HG03342 (cell line): Measurements from ENCODE around the gene TNRC6C.

ENCODE experiments used
- ATAC-seq: cut with Tn5 transposase; IDR thresholded peaks from one replicate; pipeline ENCODE4 v1.9.1; 2021; ENCODE audit warnings: mild to moderate bottlenecking, moderate library complexity; ENCODE audit not compliant: unreplicated experiment

The TNRC6C gene

GRCh38 chr17:78010759-78011158 is 52.3 kb downstream of the TNRC6C start:
- ATAC-seq: no peak

DNA sequence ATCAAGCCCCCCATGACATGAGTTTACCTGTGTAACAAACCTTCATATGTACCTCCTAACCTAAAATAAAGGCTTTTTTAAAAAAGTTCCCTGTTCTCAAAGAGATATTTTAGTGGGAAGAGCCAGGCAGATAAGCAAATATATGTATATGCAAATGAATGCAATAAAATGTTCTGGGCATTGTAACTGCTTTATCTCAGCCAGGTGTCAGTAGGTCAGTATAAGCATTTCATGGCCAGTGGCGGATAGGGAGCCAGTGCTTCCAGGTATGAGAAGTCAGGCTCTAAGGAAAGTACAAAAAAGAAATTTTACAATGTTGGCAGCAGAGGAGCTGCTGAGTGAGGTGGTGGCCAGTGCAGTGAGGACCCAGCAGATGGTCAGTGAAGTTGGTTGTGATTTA is 53.9 kb downstream of the TNRC6C start:
- no peak for ATAC-seq

GRCh38 chr17:78013683-78014467 is 55.4 kb downstream of the TNRC6C start:
- no peak for ATAC-seq

- no peak for ATAC-seq
Observed at GRCh38 chr17:78014646-78015045, 56.1 kb downstream of the TNRC6C start.

DNA sequence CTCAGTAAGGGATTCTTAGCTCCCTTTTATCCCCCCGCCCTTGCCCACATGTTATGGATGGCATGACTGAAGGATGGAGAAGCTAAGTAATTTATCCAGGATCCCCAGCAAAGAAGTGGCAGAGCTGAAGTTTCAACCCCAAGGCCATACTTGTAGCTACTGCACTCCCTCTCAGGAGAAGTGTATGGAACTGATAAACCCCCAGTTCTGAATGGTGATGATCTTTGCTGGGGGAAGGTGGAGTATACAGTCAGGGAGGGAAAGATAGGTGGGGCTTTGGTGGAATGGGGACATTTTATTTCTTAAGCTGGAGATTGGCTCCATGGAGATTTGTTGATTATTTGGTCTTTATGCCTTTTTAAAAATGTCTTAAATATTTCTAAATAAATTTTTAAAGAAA is 58.3 kb downstream of the TNRC6C start:
- no peak for ATAC-seq

- no peak for ATAC-seq
Observed at GRCh38 chr17:78019367-78019975, 61.0 kb downstream of the TNRC6C start.

DNA sequence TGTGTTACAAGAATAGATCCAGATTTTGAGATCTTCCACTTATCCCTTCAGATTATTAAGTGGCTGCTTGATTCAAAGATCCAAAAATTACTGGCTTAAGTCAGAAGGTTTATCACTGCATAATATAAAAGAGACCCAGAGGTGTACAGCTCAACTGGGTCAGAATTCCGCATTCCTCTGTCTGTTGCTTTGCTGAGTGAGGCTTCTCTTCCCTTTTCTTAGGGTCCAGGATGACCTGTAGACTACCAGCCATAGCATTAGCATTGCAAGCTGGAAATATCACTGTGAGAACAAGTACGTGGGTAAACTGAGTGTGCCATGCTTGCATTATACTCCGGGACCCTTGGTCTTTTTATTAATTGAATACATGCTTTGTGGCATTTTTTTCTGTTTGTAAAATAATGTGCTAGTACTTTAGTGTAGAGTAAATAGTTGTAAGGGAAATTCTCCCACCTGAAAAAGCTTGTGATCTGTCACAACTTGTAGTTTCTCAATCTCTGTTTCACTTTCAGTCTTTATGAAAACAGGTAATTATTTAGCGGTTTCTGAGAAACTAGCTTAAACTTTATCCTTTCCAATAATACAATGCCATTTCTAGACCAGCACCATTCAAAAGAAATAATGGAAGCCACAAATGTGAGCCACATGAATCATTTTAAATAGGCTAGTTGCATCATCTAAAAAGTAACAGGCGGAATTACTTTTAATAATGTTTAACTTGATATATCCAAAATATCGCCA is 61.6 kb downstream of the TNRC6C start:
- peak; percentile 49 for ATAC-seq

GRCh38 chr17:78020717-78021108 is 62.2 kb downstream of the TNRC6C start:
- ATAC-seq: no peak

GRCh38 chr17:78022425-78022824 is 63.9 kb downstream of the TNRC6C start:
- ATAC-seq: no peak

- ATAC-seq: no peak
Observed at GRCh38 chr17:78023042-78023441, 64.5 kb downstream of the TNRC6C start.

DNA sequence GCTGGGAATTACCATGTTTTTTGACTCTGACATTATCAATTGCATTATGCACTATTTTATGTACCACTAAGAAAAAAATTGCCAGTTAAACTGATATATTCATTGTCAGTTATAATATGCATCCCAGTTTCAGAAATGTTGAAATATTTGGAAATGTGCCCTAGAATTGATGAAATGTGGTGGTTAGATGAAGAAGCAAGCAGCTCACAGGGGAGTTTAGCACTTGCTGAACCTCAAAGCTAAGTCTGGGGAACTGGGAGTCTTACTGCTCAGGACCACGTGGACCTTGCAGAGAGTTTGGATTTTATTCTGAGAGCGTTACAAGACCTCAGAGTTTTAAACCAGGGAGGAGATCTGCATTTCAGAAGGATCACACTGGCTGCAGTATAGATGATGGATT is 67.9 kb downstream of the TNRC6C start:
- ATAC-seq: no peak

GRCh38 chr17:78027121-78027520 is 68.6 kb downstream of the TNRC6C start:
- no peak for ATAC-seq

- ATAC-seq: no peak
Observed at GRCh38 chr17:78029697-78030096, 71.2 kb downstream of the TNRC6C start.

DNA sequence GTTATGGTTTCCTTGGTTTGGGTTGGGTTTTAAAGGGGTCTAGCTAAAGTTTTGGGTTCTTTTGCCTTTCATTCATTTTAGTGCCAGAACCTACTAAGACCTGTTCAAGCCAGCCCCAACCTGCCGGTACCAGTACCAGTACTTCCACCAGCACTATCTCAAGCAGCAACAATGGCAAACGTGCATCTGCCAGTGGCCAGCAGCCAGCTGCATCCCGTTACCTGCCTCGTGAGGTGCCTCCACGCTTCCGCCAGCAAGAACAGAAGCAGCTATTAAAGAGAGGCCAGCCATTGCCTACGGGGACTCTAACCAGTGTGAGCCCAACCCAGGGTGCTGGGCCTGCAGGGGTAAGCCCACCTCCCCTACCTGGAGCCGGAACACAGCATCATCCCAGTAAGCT is 72.9 kb downstream of the TNRC6C start:
- no peak for ATAC-seq

DNA sequence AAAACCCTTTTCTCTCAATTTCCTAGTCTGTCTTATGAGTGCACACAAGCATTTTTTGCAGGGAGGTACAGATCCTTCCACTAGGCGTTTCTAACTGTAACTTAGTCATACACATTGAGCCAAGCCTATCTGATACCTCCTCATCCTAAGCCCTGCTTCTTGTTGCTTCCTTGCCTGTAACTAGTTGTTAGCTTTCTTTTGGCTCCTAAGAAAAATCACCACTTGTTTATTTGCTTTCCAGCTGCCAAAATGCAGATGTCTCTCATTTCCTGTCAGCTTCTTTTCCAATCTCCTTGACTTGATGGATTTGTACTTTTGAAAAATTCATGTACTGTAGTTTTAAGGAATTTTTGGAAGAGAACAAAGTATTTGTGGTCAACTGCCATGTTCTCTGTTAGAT is 73.7 kb downstream of the TNRC6C start:
- ATAC-seq: no peak

DNA sequence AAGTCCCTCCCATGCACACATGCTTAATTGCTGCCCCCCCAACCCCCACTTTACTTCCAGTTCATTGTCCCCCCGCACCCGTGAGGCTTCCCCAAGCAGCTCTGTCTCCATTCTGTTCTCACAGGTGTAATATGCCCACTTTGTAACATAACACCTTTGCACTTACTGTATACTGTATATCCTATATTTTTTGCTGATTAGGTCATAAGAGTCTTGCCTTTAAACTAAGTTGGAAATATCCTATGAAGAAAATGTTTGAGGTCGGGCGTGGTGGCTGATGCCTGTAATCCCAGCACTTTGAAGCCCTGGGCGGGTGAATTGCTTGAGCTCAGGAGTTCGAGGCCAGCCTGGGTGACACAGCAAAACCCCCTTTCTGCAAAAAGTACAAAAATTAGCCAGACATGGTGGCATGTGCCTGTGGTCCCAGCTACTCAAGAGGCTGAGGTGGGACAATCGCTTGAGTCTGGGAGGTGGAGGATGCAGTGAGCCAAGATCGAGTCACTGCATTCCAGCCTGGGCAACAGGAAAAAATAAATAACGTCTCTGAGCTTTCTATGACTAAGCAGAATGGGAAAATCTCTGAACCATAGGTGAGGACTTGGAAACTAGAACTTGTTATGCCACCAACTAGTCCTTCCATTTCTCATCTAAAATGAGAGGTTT is 76.1 kb downstream of the TNRC6C start:
- no peak for ATAC-seq

DNA sequence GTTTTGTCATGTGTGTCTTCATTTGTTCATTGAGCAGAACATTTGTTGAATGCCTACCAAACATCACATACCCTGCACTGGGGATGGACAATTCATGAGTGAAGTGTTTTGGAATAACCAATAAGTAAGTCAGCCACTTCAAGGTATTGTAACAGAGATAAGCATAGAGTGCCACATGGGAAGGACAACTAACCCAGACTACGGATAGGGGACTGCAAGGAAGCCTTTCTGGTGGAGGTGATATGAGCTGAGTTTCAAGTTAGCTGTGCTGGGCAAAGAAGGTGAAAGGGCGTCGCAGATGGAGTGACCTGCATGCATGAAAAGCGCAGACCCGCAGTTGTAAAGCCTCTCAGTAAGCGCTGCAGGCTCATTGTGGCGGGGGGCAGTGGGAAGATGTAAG is 78.8 kb downstream of the TNRC6C start:
- no peak for ATAC-seq

DNA sequence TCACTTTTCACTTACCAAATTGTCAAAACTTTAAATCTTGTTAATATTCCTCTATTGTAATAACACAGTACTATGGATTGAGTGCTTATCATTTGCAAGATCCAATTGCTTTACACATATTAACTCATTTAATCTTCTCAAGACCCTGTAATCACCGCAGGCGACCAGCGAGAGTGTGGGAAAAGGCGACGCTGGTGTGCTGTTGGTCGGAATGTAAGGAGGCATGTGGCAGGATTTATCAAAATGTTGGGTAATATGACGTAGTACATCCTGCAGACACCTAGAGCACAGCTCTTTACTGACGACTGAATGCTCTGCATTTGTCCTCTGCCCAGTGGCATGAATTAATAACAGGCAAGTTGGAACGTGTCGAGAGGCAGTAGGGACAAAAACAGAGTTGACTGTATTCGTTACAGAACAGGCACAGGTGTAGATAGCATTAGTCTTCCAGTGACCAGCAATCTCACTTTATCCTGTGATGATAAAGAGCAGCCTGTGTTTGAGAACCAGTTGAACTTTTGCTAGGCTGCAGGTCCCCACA is 80.3 kb downstream of the TNRC6C start:
- no peak for ATAC-seq

GRCh38 chr17:78039581-78039980 is 81.1 kb downstream of the TNRC6C start:
- ATAC-seq: no peak

DNA sequence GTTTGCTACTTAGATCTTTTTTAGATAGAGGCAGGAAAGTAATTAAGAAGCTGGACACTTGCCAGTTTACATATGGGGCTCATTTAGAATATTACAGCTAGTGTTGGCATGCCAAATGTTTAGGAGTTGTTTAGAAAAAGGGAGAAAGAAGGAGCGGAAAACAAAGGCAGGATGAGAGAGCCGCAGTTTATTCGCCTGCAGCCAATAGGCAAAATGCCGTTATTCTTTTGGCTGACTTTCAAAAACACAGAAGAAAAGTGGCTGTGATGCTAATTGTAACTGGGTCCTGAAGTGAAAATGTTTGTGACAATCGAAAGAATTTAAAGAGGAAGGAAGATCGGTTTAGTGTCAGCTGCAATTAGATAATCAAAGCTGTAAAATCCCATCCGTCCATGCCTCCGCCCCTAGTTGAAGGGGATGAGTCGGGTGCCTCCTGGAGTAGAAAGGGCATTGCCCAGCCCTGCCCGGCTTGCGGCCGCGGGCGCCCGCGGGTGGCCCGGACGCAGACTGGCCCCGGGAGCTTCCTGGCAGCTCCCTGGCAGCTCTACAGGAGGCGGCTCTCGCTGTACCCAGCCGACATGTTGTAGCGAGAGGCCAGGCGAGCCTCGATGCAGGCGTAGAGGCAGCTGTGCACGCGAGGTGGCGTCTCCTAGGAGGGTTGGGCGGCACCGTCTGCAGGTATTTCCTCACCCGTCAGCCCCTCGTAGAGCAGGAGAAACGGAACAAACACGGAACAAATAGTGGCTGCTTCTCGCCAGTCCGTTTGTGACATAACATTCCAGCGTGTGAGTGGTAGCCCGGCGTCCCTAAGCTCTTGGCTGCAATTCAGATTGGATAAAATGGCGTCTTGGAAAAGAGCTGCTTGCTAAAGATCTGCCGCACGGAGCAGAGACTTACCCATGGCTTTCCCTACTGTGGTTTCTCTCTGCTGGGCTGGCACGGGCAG is 82.2 kb downstream of the TNRC6C start:
- ATAC-seq: no peak
